ENCODE results near the gene CCDC149. TPM values are rescaled to one million over a fixed set of nuclear protein-coding genes. Genes with fewer than 3 reads are reported as not detected.

CCDC149 gene
- total and polyA plus RNA-seq, 9 of the 15 experiments (the other 6 are each of a cell fraction or from before 2014, with no cell fraction given), result 0.04 to 0.18 TPM; not detected in 7

DNA sequence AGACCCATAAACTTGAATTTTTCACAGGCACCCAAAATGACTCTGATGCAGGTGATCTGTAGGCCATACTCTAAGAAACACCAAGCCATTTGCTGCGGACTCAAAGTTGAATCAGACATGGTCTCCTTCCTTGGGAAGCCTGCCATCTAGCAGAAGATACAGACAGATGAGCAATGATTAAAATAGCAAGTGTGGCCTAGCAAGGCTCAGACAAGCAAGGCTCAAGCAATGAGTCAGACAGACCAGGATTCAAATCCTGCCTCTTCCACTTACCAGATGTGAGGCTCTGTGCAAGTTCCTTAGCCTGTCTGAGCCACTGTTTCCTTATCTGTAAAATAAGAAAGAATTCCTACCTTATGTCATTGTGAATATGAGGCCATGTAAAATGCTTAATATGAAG, 2.3 kb downstream of the CCDC149 start:
- POLR2A ChIA-PET, result no interaction called here
- no peak for TF ChIP-seq PHF20 (IDR thresholded peaks at IDR 0.05; ENCODE audit: partially characterized antibody)
- no peak for TF ChIP-seq ZNF280B (CRISPR knock-in tag; IDR thresholded peaks at IDR 0.05)
- no peak for TF ChIP-seq ZNF507 (tag; conservative IDR thresholded peaks at IDR 0.05)
- TF ChIP-seq, protein P1, sequence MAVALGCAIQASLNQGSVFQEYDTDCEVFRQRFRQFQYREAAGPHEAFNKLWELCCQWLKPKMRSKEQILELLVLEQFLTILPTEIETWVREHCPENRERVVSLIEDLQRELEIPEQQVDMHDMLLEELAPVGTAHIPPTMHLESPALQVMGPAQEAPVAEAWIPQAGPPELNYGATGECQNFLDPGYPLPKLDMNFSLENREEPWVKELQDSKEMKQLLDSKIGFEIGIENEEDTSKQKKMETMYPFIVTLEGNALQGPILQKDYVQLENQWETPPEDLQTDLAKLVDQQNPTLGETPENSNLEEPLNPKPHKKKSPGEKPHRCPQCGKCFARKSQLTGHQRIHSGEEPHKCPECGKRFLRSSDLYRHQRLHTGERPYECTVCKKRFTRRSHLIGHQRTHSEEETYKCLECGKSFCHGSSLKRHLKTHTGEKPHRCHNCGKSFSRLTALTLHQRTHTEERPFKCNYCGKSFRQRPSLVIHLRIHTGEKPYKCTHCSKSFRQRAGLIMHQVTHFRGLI (CRISPR knock-in tag; IDR thresholded peaks at IDR 0.05), result no peak
- TF ChIP-seq ZNF551 (CRISPR knock-in tag; IDR thresholded peaks at IDR 0.05), result no peak
- peaks cover 0 to 6% of the 10 kb centered on the region in 2 experiments; a peak in 1 of 5 replicates for H3K4me1 ChIP-seq (replicated peaks in 1 of 2; ENCODE audit: control insufficient read depth in 2 of 2, insufficient read depth in 2 of 2, low read length in 2 of 2)
- FAIRE-seq, result no peak
- WGBS (ENCODE audit: insufficient coverage, low coverage, missing lambda C conversion rate), result 8% methylated on average over 1 of the region's 1 CpG
- H2AFZ ChIP-seq (ENCODE audit: low read depth, low read length), result no peak overlapping the region
- H3K4me2 ChIP-seq (ENCODE audit: insufficient read depth, low read length), result no peak overlapping the region
- H3K4me3 ChIP-seq, result no peak overlapping the region
- intact Hi-C loops (cut with micrococcal nuclease) (no loop called here), in situ Hi-C loops (cut with MboI) (no loop called here)
- no peak overlapping the region for H3K27ac ChIP-seq (ENCODE audit: extremely low read depth, low read depth, low read length)
- no peak for ATAC-seq
- no peaks in the 10 kb centered on the region for H4K20me1 ChIP-seq (replicated peaks; ENCODE audit: control insufficient read depth, insufficient read depth, low read length)
- H3K36me3 ChIP-seq (ENCODE audit: control insufficient read depth, insufficient read depth, low read length), result no peaks in the 10 kb centered on the region
- no TSS peak for BruUV-seq (replicated peaks)
- no peak for DNase-seq (ENCODE audit: extremely low read depth in 1 of 4, low spot score in 3 of 4)
- CTCF ChIA-PET (ENCODE audit: low intra/inter-chr PET ratio), result no interaction called here
- peaks cover 16 to 33% of the 10 kb centered on the region in 2 experiments; a peak in 4 of 5 replicates for H3K27me3 ChIP-seq (ENCODE audit: control insufficient read depth in 2 of 2, insufficient read depth in 2 of 2, low read length in 2 of 2)
- H3K79me2 ChIP-seq (ENCODE audit: control insufficient read depth, insufficient read depth, low read length), result no peaks in the 10 kb centered on the region
- no peaks in the 10 kb centered on the region for H3K9me1 ChIP-seq (ENCODE audit: control insufficient read depth, insufficient read depth, low read length)
- no peak overlapping the region for H3K9ac ChIP-seq (ENCODE audit: insufficient read depth in 1 of 2, low read depth in 2 of 2, low read length in 2 of 2)
- H3K9me3 ChIP-seq (replicated peaks; ENCODE audit: control insufficient read depth, insufficient read depth, low read depth, low read length), result no peaks in the 10 kb centered on the region
